Glutamatergic neuron (in vitro differentiated cells): Measurements from ENCODE around the gene SLC25A47. TPM values are rescaled to one million over a fixed set of nuclear protein-coding genes. Genes with fewer than 3 reads are reported as not detected.

Experiments used
- DNase-seq: peaks from one replicate; pipeline ENCODE4 v3.0.0; 2022
- H3K27ac Mint-ChIP-seq: one replicate; pipeline ENCODE4 v1.8.0; 2020; ENCODE audit warnings: mild to moderate bottlenecking, mixed read lengths, inconsistent platforms; ENCODE audit not compliant: unreplicated experiment
- H3K27me3 Mint-ChIP-seq: one replicate; pipeline ENCODE4 v1.8.0; 2020; ENCODE audit warnings: mild to moderate bottlenecking, moderate library complexity, mixed read lengths, inconsistent platforms; ENCODE audit not compliant: unreplicated experiment
- H3K36me3 Mint-ChIP-seq: one replicate; pipeline ENCODE4 v1.8.0; 2020; ENCODE audit warnings: mild to moderate bottlenecking, mixed read lengths, inconsistent platforms; ENCODE audit not compliant: unreplicated experiment
- H3K4me1 Mint-ChIP-seq: one replicate; pipeline ENCODE4 v1.8.0; 2020; ENCODE audit warnings: mild to moderate bottlenecking, low read depth, mixed read lengths, inconsistent platforms; ENCODE audit not compliant: unreplicated experiment
- H3K4me3 Mint-ChIP-seq: one replicate; pipeline ENCODE4 v1.8.0; 2020; ENCODE audit warnings: mild to moderate bottlenecking, mixed read lengths, inconsistent platforms; ENCODE audit not compliant: unreplicated experiment
- H3K9me3 Mint-ChIP-seq: one replicate; pipeline ENCODE4 v1.8.0; 2020; ENCODE audit warnings: mild to moderate bottlenecking, moderate library complexity, mixed read lengths, inconsistent platforms; ENCODE audit not compliant: unreplicated experiment
- total RNA-seq: library from RNA; stranded (reverse); fragmentation: NEBNext Ultra II Directional; extraction: Animal tissue kit (Norgen Biotek cat#: 25700); gene quantifications from one replicate; pipeline ENCODE4 v1.2.1, GENCODE V29; 2021; ENCODE audit not compliant: unreplicated experiment
- TF ChIP-seq, protein P1 (sequence below): fragments of 200-600 bp; sonication (generic); IDR thresholded peaks from one replicate; pipeline ENCODE4 v1.5.0; 2021; ENCODE audit not compliant: partially characterized antibody, unreplicated experiment

Gene SLC25A47
- total RNA-seq, 1 donor from 2014 or later, result not detected

DNA sequence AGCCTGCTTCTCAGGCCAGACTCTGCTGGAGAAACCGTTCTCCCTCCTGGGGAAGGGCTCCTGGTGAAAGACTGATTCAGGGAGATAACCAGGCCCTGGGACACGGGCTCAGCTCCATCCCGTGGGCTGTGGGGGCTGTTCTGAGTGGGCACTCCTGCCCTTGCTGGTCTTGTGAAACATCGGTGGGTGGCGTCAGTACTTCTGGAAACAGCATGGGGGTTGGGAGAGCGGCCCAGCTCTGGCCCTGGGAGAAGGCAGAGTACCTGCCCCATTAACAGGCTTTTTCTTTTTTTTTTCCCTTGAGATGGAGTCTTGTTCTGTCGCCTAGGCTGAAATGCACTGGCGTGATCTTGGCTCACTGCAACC lies 786 bp downstream of the SLC25A47 start:
- peaks cover 9% of the 10 kb centered on the region for H3K27me3 Mint-ChIP-seq
- peaks cover 8% of the 10 kb centered on the region for H3K9me3 Mint-ChIP-seq
- H3K4me1 Mint-ChIP-seq, result peaks cover 7% of the 10 kb centered on the region
- DNase-seq, result peak; percentile 17
- H3K36me3 Mint-ChIP-seq, result no peaks in the 10 kb centered on the region
- TF ChIP-seq, protein P1, sequence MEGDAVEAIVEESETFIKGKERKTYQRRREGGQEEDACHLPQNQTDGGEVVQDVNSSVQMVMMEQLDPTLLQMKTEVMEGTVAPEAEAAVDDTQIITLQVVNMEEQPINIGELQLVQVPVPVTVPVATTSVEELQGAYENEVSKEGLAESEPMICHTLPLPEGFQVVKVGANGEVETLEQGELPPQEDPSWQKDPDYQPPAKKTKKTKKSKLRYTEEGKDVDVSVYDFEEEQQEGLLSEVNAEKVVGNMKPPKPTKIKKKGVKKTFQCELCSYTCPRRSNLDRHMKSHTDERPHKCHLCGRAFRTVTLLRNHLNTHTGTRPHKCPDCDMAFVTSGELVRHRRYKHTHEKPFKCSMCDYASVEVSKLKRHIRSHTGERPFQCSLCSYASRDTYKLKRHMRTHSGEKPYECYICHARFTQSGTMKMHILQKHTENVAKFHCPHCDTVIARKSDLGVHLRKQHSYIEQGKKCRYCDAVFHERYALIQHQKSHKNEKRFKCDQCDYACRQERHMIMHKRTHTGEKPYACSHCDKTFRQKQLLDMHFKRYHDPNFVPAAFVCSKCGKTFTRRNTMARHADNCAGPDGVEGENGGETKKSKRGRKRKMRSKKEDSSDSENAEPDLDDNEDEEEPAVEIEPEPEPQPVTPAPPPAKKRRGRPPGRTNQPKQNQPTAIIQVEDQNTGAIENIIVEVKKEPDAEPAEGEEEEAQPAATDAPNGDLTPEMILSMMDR, result no peak
- H3K4me3 Mint-ChIP-seq, result no peak overlapping the region
- H3K27ac Mint-ChIP-seq, result no peak overlapping the region

DNA sequence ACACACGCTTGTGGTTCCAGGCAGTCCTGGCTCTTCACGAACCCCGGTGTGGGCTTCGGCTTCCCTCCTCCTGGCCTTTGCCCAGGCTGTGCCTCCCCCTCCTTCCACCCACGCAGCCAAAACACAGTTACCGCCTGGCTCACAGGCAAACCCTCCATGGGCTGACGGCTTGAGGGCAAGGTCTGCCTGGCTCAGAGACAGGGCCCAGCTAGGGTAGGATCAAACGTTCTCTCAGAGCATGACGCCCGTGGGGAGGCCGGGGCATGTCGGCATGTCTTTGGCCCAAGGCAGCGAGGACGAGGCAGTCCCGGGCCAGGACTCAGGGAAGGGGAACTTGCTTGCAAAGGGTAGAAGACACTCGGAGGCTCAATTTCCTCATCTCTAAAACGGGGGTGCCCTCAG lies 2.1 kb downstream of the SLC25A47 start:
- peak; percentile 18 for DNase-seq
- H3K4me1 Mint-ChIP-seq, result peaks cover 7% of the 10 kb centered on the region
- H3K27me3 Mint-ChIP-seq, result peaks cover 9% of the 10 kb centered on the region
- H3K36me3 Mint-ChIP-seq, result no peaks in the 10 kb centered on the region
- H3K27ac Mint-ChIP-seq, result no peak overlapping the region
- TF ChIP-seq, protein P1, result no peak
- peaks cover 5% of the 10 kb centered on the region for H3K9me3 Mint-ChIP-seq
- no peak overlapping the region for H3K4me3 Mint-ChIP-seq

DNA sequence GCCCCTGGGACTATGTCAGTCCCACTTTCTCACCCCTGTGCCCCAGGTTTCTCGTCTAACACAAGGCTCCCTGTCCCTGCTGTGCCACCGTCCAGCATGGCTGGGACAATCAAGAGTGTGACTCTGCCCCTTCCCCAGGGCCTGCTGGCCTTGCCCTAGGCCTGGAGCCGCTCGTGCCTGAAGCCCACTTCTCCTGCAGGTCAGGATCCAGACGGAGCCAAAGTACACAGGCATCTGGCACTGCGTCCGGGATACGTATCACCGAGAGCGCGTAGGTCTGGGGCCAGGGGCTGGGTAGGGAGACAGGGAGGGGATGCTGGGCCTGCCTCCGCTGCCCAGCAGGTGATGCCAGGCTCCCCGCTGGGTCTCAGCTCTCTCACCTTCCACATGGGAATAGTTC lies 2.8 kb downstream of the SLC25A47 start:
- Mint-ChIP-seq H3K36me3 (no peaks in the 10 kb centered on the region), H3K4me3 (no peak overlapping the region), H3K4me1 (peaks cover 7% of the 10 kb centered on the region), H3K27me3 (peaks cover 4% of the 10 kb centered on the region), H3K9me3 (peaks cover 3% of the 10 kb centered on the region), H3K27ac (no peak overlapping the region)
- DNase-seq, result no peak
- TF ChIP-seq, protein P1, result no peak

DNA sequence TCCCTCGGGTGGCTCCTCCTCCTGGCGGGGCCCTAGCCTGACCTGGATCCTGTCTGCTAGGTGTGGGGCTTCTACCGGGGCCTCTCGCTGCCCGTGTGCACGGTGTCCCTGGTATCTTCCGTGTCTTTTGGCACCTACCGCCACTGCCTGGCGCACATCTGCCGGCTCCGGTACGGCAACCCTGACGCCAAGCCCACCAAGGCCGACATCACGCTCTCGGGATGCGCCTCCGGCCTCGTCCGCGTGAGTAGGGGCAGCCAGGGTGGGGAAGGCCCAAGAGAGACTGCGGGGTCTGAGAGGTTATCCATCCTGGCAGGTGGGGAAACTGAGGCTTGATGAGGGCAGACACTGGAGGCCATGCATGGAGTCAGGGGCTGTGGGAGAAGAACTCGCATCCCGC lies 4.0 kb downstream of the SLC25A47 start:
- TF ChIP-seq, protein P1, result no peak
- H3K27ac Mint-ChIP-seq, result no peak overlapping the region
- H3K4me1 Mint-ChIP-seq, result peaks cover 7% of the 10 kb centered on the region
- peaks cover 6% of the 10 kb centered on the region for H3K9me3 Mint-ChIP-seq
- H3K36me3 Mint-ChIP-seq, result no peaks in the 10 kb centered on the region
- DNase-seq, result no peak
- H3K4me3 Mint-ChIP-seq, result no peak overlapping the region
- H3K27me3 Mint-ChIP-seq, result peaks cover 2% of the 10 kb centered on the region

DNA sequence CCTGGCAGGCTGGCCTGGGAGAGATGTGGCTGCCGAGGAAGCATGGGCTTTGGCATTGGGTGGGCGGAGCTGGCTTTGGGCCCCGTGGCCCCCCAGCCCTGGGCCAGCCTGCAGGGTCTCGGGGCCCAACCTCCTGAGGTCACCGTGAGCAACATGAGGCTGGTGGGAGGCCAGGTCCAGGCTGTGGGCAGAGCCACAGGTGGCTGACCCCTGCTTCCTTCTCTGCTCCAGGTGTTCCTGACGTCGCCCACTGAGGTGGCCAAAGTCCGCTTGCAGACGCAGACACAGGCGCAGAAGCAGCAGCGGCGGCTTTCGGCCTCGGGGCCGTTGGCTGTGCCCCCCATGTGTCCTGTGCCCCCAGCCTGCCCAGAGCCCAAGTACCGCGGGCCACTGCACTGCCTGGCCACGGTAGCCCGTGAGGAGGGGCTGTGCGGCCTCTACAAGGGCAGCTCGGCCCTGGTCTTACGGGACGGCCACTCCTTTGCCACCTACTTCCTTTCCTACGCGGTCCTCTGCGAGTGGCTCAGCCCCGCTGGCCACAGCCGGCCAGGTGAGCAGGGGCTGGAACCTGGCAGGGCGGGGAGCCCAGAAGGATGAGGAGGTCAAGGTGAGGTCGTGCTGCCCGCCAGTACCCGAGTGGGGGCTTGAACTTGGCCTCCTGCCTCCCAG lies 5.5 kb downstream of the SLC25A47 start:
- Mint-ChIP-seq H3K4me1 (peaks cover 2% of the 10 kb centered on the region), H3K9me3 (peaks cover 6% of the 10 kb centered on the region), H3K27ac (no peak overlapping the region), H3K4me3 (no peak overlapping the region), H3K27me3 (no peaks in the 10 kb centered on the region), H3K36me3 (no peaks in the 10 kb centered on the region)
- DNase-seq, result no peak
- TF ChIP-seq, protein P1, result no peak
